Peyer's patch (tissue), 4 donors: ENCODE measurements around the gene GTF2H3.

Source experiments
- CTCF ChIP-seq, 6 experiments: fragments of 450-650 bp in 4 of 6; fragments of 200-600 bp in 2 of 6; sonication (generic) in 1 of 6; IDR thresholded peaks; one replicate each; pipeline ENCODE4 v1.5.1; 2017 to 2019; ENCODE audit warnings: antibody characterized with exemption in 6 of 6, mild to moderate bottlenecking in 3 of 6, moderate library complexity in 1 of 6
- POLR2A ChIP-seq, 2 donors: fragments of 450-650 bp; IDR thresholded peaks; one replicate each; pipeline ENCODE4 v1.5.1; 2017; ENCODE audit warnings: antibody characterized with exemption in 2 of 2, mild to moderate bottlenecking in 2 of 2, moderate library complexity in 2 of 2

- TF ChIP-seq CTCF (IDR thresholded peaks at IDR 0.05) (no peak), POLR2A (IDR thresholded peaks at IDR 0.05) (no peak)
Measured at GRCh38 chr12:123617144-123617543, 16.5 kb upstream of the GTF2H3 start.
